EL (cell line): ENCODE data around the gene LASP1NB.
"Not testable (repeated sequence)": the region's sequence is repeated elsewhere in the genome, so short reads cannot be mapped to it uniquely, and the experiment has no call there.

ENCODE experiments used
- DNase-seq: peaks from one replicate; pipeline ENCODE4 v3.0.0-alpha.2; 2016

LASP1NB gene

GRCh38 chr17:38918916-38919315 is 6.5 kb upstream of the LASP1NB start:
- DNase-seq, result no peak

- no peak for DNase-seq
These were observed 5.9 kb upstream of the LASP1NB start for GRCh38 chr17:38919316-38920078.

GRCh38 chr17:38920374-38921291 is 4.8 kb upstream of the LASP1NB start:
- DNase-seq, result no peak

- DNase-seq, result no peak
These were observed 3.5 kb upstream of the LASP1NB start for GRCh38 chr17:38921756-38922411.

- peak; percentile 72 for DNase-seq
These were observed 2.7 kb upstream of the LASP1NB start for GRCh38 chr17:38922538-38923297.

- no peak for DNase-seq
These were observed 1.1 kb downstream of the LASP1NB start for GRCh38 chr17:38926293-38927070.

- DNase-seq, result not testable (repeated sequence)
These were observed 5.4 kb downstream of the LASP1NB start for GRCh38 chr17:38930782-38931181.

- not testable (repeated sequence) for DNase-seq
These were observed 8.5 kb downstream of the LASP1NB start for GRCh38 chr17:38933962-38934361.

GRCh38 chr17:38939987-38940386 is 14.6 kb downstream of the LASP1NB start:
- no peak for DNase-seq

- DNase-seq, result no peak
These were observed 15.0 kb downstream of the LASP1NB start for GRCh38 chr17:38940404-38940803.

- no peak for DNase-seq
These were observed 17.4 kb downstream of the LASP1NB start for GRCh38 chr17:38942696-38943334.

GRCh38 chr17:38943607-38944006 is 18.2 kb downstream of the LASP1NB start:
- DNase-seq, result no peak

GRCh38 chr17:38947189-38947588 is 21.8 kb downstream of the LASP1NB start:
- DNase-seq, result no peak

GRCh38 chr17:38953800-38954199 is 28.4 kb downstream of the LASP1NB start:
- not testable (repeated sequence) for DNase-seq

GRCh38 chr17:38958326-38958725 is 32.9 kb downstream of the LASP1NB start:
- peak; percentile 57 for DNase-seq

GRCh38 chr17:38958756-38959155 is 33.3 kb downstream of the LASP1NB start:
- DNase-seq, result peak; percentile 79

- no peak for DNase-seq
These were observed 34.1 kb downstream of the LASP1NB start for GRCh38 chr17:38959508-38959907.

- no peak for DNase-seq
These were observed 35.0 kb downstream of the LASP1NB start for GRCh38 chr17:38960402-38960801.

GRCh38 chr17:38961413-38961812 is 36.0 kb downstream of the LASP1NB start:
- no peak for DNase-seq

- DNase-seq, result peak; percentile 92
These were observed 41.9 kb downstream of the LASP1NB start, which contains the start of gene FBXO47 for GRCh38 chr17:38967290-38967738. Gene FBXO47 (minus strand): TSS chr17:38967403. CDS start chr17:38963025, 4,378 bp downstream.

- no peak for DNase-seq
These were observed 43.9 kb downstream of the LASP1NB start for GRCh38 chr17:38969281-38969680.
